ENCODE measurements around the gene HTR1D.

The HTR1D gene

GRCh38 chr1:23150125-23150524, 67.2 kb downstream of the HTR1D start:
- no peak for DNase-seq

DNA sequence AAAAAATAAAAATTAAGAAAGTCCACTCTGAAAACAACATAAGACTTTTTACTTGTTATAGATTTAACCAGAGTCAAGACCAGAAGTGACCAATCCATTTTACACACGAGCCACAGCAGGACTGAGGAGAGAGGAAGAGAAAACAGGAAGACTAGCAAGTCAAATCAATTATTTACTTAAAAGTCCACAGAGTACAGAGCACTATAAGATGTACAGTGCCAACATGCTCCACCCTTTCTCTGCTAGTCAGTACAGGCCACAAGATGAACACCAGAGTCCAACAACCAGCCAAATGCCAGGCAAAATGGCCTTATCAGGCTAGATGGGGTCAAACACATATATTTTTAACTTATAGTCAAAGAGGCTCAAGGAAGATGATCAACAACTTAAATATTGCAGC, 68.2 kb downstream of the HTR1D start:
- DNase-seq = no peak

GRCh38 chr1:23148084-23148483, 69.2 kb downstream of the HTR1D start:
- no peak for DNase-seq

Measured in activated effector memory CD4-positive, alpha-beta T cell treated with anti-CD3 and anti-CD28 coated beads, Interleukin-2, amount 50 U/mL, for 16 hours (primary cell).